HL-60 (cell line): ENCODE measurements around the gene NACC2.
A peak's percentile ranks its signal among the peaks of the same experiment; 100 is the strongest.

Experiments
- DNase-seq, 2 experiments: peaks; one replicate each; pipeline ENCODE4 v3.0.0-alpha.2; 2010 to 2020; ENCODE audit warnings: low read depth in 1 of 2, low spot score in 1 of 2
- H3K27ac ChIP-seq: fragments of 250-450 bp; sonication (Bioruptor Pico); replicated peaks from 2 replicates; pipeline ENCODE4 v1.5.1; 2020; ENCODE audit warnings: mild to moderate bottlenecking, moderate library complexity
- H3K27me3 ChIP-seq: fragments of 250-450 bp; sonication (Bioruptor Pico); 2 replicates; pipeline ENCODE4 v1.5.1; 2021; ENCODE audit warnings: mild to moderate bottlenecking, moderate library complexity; ENCODE audit not compliant: insufficient read depth, poor library complexity, severe bottlenecking
- H3K4me3 ChIP-seq: replicated peaks from 2 replicates; pipeline ENCODE4 v1.5.1; 2011; ENCODE audit warnings: mild to moderate bottlenecking, control low read depth, low read length; ENCODE audit not compliant: insufficient read depth
- GABPA ChIP-seq: IDR thresholded peaks from 2 replicates; pipeline ENCODE4 v1.6.1; 2012; ENCODE audit warnings: low read depth
- POLR2AphosphoS5 ChIP-seq: IDR thresholded peaks from 2 replicates; pipeline ENCODE4 v1.6.1; 2012; ENCODE audit warnings: low read depth
- SPI1 ChIP-seq: IDR thresholded peaks from 2 replicates; pipeline ENCODE4 v1.6.1; 2012; ENCODE audit warnings: low read depth, mild to moderate bottlenecking, borderline replicate concordance
- TF ChIP-seq, protein P1 (sequence below): IDR thresholded peaks from one replicate; pipeline ENCODE4 v1.5.1; 2011; ENCODE audit warnings: low read length, control low read depth, inconsistent platforms; ENCODE audit not compliant: insufficient read depth
- TF ChIP-seq, protein P2 (sequence below): IDR thresholded peaks from 2 replicates; pipeline ENCODE4 v1.6.1; 2012; ENCODE audit warnings: low read depth; ENCODE audit not compliant: insufficient replicate concordance

The NACC2 gene

DNA sequence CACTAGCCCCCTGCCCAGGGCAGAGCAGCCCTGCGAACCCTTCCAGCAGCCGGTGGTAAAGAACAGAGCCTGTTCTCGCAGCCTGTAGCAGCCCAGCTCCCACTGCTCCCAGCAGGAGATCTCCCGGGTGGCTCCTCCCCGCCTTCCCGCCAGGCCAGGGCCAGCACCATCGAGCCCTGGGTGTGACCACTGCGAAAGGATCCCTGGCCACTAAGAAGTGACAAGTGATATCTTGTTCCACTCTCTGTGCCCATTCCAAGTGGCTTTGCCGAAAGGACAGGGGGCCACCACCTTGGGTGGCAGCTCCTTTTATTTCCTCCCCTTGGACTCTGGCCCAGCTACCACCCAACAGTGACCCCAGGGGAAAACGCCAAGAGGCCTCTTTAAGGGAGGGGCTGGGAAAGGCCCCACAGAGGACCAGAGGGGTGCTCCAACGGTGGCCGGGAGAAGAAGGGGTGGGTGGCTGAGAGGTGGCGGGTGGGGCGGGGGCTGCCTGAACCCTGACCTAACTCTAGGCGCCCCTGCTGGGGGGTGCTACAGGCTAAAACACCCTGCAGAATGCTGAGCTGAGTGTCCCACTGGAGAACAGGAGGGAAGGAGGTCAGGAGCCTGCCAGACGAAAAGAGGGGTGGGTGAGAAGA lies 1.6 kb downstream of the NACC2 start:
- no peaks in the 10 kb centered on the region for H3K27me3 ChIP-seq
- peak overlapping the region; percentile 84 for H3K27ac ChIP-seq
- TF ChIP-seq POLR2AphosphoS5 (no peak), SPI1 (no peak), GABPA (no peak)
- TF ChIP-seq, protein P1, sequence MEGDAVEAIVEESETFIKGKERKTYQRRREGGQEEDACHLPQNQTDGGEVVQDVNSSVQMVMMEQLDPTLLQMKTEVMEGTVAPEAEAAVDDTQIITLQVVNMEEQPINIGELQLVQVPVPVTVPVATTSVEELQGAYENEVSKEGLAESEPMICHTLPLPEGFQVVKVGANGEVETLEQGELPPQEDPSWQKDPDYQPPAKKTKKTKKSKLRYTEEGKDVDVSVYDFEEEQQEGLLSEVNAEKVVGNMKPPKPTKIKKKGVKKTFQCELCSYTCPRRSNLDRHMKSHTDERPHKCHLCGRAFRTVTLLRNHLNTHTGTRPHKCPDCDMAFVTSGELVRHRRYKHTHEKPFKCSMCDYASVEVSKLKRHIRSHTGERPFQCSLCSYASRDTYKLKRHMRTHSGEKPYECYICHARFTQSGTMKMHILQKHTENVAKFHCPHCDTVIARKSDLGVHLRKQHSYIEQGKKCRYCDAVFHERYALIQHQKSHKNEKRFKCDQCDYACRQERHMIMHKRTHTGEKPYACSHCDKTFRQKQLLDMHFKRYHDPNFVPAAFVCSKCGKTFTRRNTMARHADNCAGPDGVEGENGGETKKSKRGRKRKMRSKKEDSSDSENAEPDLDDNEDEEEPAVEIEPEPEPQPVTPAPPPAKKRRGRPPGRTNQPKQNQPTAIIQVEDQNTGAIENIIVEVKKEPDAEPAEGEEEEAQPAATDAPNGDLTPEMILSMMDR = no peak
- TF ChIP-seq, protein P2, sequence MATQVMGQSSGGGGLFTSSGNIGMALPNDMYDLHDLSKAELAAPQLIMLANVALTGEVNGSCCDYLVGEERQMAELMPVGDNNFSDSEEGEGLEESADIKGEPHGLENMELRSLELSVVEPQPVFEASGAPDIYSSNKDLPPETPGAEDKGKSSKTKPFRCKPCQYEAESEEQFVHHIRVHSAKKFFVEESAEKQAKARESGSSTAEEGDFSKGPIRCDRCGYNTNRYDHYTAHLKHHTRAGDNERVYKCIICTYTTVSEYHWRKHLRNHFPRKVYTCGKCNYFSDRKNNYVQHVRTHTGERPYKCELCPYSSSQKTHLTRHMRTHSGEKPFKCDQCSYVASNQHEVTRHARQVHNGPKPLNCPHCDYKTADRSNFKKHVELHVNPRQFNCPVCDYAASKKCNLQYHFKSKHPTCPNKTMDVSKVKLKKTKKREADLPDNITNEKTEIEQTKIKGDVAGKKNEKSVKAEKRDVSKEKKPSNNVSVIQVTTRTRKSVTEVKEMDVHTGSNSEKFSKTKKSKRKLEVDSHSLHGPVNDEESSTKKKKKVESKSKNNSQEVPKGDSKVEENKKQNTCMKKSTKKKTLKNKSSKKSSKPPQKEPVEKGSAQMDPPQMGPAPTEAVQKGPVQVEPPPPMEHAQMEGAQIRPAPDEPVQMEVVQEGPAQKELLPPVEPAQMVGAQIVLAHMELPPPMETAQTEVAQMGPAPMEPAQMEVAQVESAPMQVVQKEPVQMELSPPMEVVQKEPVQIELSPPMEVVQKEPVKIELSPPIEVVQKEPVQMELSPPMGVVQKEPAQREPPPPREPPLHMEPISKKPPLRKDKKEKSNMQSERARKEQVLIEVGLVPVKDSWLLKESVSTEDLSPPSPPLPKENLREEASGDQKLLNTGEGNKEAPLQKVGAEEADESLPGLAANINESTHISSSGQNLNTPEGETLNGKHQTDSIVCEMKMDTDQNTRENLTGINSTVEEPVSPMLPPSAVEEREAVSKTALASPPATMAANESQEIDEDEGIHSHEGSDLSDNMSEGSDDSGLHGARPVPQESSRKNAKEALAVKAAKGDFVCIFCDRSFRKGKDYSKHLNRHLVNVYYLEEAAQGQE = no peak
- no peak for DNase-seq
- peak overlapping the region; percentile 63 for H3K4me3 ChIP-seq

DNA sequence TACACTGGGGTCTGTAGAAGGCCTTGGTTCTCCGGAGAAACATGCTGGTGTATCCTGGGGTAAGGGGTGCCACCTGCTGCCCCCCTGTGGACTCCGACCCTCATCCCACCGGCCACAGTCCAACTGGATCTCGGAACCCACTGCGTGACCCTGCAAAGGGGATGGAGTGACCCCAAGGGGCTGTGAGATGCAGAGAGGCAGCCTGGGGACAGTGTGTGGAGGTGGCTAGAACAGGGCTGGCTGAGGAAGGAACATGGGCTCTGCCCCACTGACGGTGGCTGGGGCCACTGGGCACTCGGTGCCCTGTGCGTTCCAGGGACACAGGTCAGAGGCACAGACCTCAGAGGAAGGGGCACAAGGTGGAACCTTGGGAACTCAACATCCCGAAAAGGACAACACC lies 2.3 kb downstream of the NACC2 start:
- no peak for DNase-seq
- Histone ChIP-seq H3K27ac (peak overlapping the region; percentile 97), H3K27me3 (no peaks in the 10 kb centered on the region), H3K4me3 (peak overlapping the region; percentile 63; the same call in 1 of the 2 replicates)
- no peak for TF ChIP-seq POLR2AphosphoS5
- TF ChIP-seq, protein P2 = no peak
- TF ChIP-seq, protein P1 = no peak
- TF ChIP-seq GABPA = no peak
- TF ChIP-seq SPI1 = no peak

DNA sequence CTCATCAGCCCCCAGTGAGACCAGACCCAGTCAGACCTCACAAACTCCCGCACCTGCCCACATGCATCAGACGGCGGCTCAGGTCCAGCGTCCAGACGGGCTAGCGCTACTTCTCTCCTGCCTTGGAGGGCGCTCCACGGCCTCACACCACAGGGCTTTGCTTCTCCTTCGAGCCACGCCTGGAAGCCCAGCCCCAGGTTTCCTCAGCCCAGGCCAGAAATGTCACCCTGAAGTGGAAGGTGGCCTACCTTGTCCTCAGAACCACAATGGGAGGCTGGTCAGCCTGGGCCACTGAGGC lies 2.8 kb downstream of the NACC2 start:
- TF ChIP-seq, protein P2 = no peak
- no peak for TF ChIP-seq SPI1
- TF ChIP-seq, protein P1 = no peak
- TF ChIP-seq GABPA = no peak
- TF ChIP-seq POLR2AphosphoS5 = no peak
- H3K27me3 ChIP-seq = no peaks in the 10 kb centered on the region
- H3K27ac ChIP-seq = peak overlapping the region; percentile 97
- no peak overlapping the region for H3K4me3 ChIP-seq
- DNase-seq = no peak
